HL-60 (cell line): ENCODE results near the gene RPH3AL.

Source experiments
- CTCF ChIP-seq: IDR thresholded peaks from one replicate; pipeline ENCODE4 v1.5.1; 2011; ENCODE audit warnings: low read length, control low read depth, inconsistent platforms; ENCODE audit not compliant: insufficient read depth
- POLR2AphosphoS5 ChIP-seq: IDR thresholded peaks from 2 replicates; pipeline ENCODE4 v1.6.1; 2012; ENCODE audit warnings: low read depth

GRCh38 chr17:319266-319665, 33.3 kb downstream of the RPH3AL start:
- TF ChIP-seq CTCF (no peak), POLR2AphosphoS5 (no peak)
